K562 (cell line): ENCODE measurements around the gene SHISA9. TPM values are rescaled to one million over a fixed set of nuclear protein-coding genes. Genes with fewer than 3 reads are reported as not detected.

Source experiments
- ATAC-seq: fragments of 200-7000 bp; cut with Tn5 transposase; 3 replicates; pipeline ENCODE4 v1.9.1; 2020; ENCODE audit warnings: moderate library complexity
- BruUV-seq: library from RNA; stranded (reverse); fragments of 400-500 nt; replicated peaks from 2 replicates; lab custom pipeline; 2021; lab: Mats Ljungman, UMichigan
- CTCF ChIA-PET: fragments of 300-600 bp; formaldehyde crosslinking; extraction: SDS; loops from one replicate; lab custom pipeline; 2021; ENCODE audit warnings: low intra/inter-chr PET ratio; lab: Yijun Ruan, JAX
- POLR2A ChIA-PET: fragments of 300-600, 350-650 bp; sonication (Branson Sonifier 250); formaldehyde crosslinking; extraction: SDS; loops from one replicate; lab custom pipeline; 2021; ENCODE audit warnings: antibody characterized with exemption, inconsistent platforms; lab: Yijun Ruan, JAX
- DNase-seq, 4 experiments: peaks; one replicate each; pipeline versions ENCODE4 v3.0.0 to v3.0.0-alpha.2; 2011 to 2018; ENCODE audit warnings: low spot score in 3 of 4, mixed read lengths in 3 of 4; ENCODE audit errors: extremely low read depth in 1 of 4
- FAIRE-seq: peaks from 2 replicates; lab custom pipeline; 2011; peaks lifted over from hg19 to GRCh38; lab: Jason Lieb, UNC
- H2AFZ ChIP-seq: 2 replicates; pipeline ENCODE4 v1.6.0; 2011; ENCODE audit warnings: low read depth, low read length, control low read depth, inconsistent platforms
- H3K27ac ChIP-seq: fragments of 200-600 bp; 3 replicates; pipeline ENCODE4 v1.8.0; 2011; ENCODE audit warnings: low read depth, mild to moderate bottlenecking, control low read depth, inconsistent platforms, low read length, moderate library complexity, mixed read lengths; ENCODE audit errors: extremely low read depth
- H3K27me3 ChIP-seq, 2 experiments: fragments of 300-600 bp in 1 of 2; 2 replicates in 1 of 2; 3 replicates in 1 of 2; pipeline versions ENCODE4 v1.6.0 to v1.8.0; 2011; ENCODE audit warnings: inconsistent platforms in 2 of 2, low read length in 2 of 2, mild to moderate bottlenecking in 1 of 2, mixed read lengths in 1 of 2, moderate library complexity in 1 of 2; ENCODE audit not compliant: control insufficient read depth in 2 of 2, insufficient read depth in 2 of 2
- H3K36me3 ChIP-seq: fragments of 300-600 bp; 3 replicates; pipeline ENCODE4 v1.8.0; 2011; ENCODE audit warnings: mild to moderate bottlenecking, low read length, inconsistent platforms; ENCODE audit not compliant: control insufficient read depth, insufficient read depth
- H3K4me1 ChIP-seq, 2 experiments: fragments of 200-600 bp in 1 of 2; replicated peaks in 1 of 2; 2 replicates in 1 of 2; 3 replicates in 1 of 2; pipeline versions ENCODE4 v1.5.1 to v1.8.0; 2011; ENCODE audit warnings: inconsistent platforms in 2 of 2, low read length in 2 of 2, mild to moderate bottlenecking in 1 of 2, mixed read lengths in 1 of 2, moderate library complexity in 1 of 2; ENCODE audit not compliant: control insufficient read depth in 2 of 2, insufficient read depth in 2 of 2
- H3K4me2 ChIP-seq: 2 replicates; pipeline ENCODE4 v1.6.1; 2011; ENCODE audit warnings: low read length, control low read depth, inconsistent platforms, mixed read lengths; ENCODE audit not compliant: insufficient read depth
- H3K4me3 ChIP-seq: fragments of 200-600 bp; sonication (generic), shearing (Covaris generic); 2 replicates; pipeline ENCODE4 v1.5.1; 2016; ENCODE audit warnings: control low read depth, inconsistent platforms
- H3K79me2 ChIP-seq: fragments of 200-600 bp; 3 replicates; pipeline ENCODE4 v1.8.0; 2011; ENCODE audit warnings: low read length, inconsistent platforms; ENCODE audit not compliant: control insufficient read depth, insufficient read depth
- H3K9ac ChIP-seq, 2 experiments: 2 replicates each; pipeline versions ENCODE4 v1.6.0 to v1.6.1; 2011; ENCODE audit warnings: low read depth in 2 of 2, low read length in 2 of 2, control low read depth in 1 of 2, inconsistent platforms in 1 of 2, mild to moderate bottlenecking in 1 of 2, mixed read lengths in 1 of 2; ENCODE audit not compliant: insufficient read depth in 1 of 2
- H3K9me1 ChIP-seq: one replicate; pipeline ENCODE4 v1.6.0; 2011; ENCODE audit warnings: inconsistent platforms, mild to moderate bottlenecking, low read length, moderate library complexity; ENCODE audit not compliant: control insufficient read depth, insufficient read depth
- H3K9me3 ChIP-seq: replicated peaks from 2 replicates; pipeline ENCODE4 v1.5.1; 2011; ENCODE audit warnings: low read depth, low read length, inconsistent platforms; ENCODE audit not compliant: control insufficient read depth, insufficient read depth
- H4K20me1 ChIP-seq: replicated peaks from 2 replicates; pipeline ENCODE4 v1.6.1; 2011; ENCODE audit warnings: low read length, inconsistent platforms, mixed read lengths; ENCODE audit not compliant: control insufficient read depth, insufficient read depth
- ATF1 ChIP-seq, 2 experiments: fragments of 450-650 bp in 1 of 2; IDR thresholded peaks; 2 replicates each; pipeline ENCODE4 v1.6.1; 2016; ENCODE audit warnings: missing compliant biosample characterization in 1 of 2, missing genetic modification characterization in 1 of 2
- HNRNPH1 ChIP-seq: fragments of 200-400 bp; formaldehyde crosslinking; optimal IDR thresholded peaks from 2 replicates; pipeline ENCODE3; 2017; ENCODE audit warnings: low read depth, mild to moderate bottlenecking, low read length, moderate library complexity
- HNRNPLL ChIP-seq: fragments of 200-400 bp; formaldehyde crosslinking; IDR thresholded peaks from 2 replicates; pipeline ENCODE4 v1.6.1; 2017; ENCODE audit warnings: low read length, low read depth, mild to moderate bottlenecking; ENCODE audit not compliant: poor library complexity, severe bottlenecking
- KAT7 ChIP-seq: sonication (generic); formaldehyde crosslinking; IDR thresholded peaks from 2 replicates; pipeline ENCODE4 v1.8.0; 2022; ENCODE audit warnings: missing genetic modification reagents, mild to moderate bottlenecking, borderline replicate concordance
- MCM5 ChIP-seq: fragments of 450-650 bp; IDR thresholded peaks from 2 replicates; pipeline ENCODE4 v1.6.1; 2016; ENCODE audit warnings: low read depth
- NKRF ChIP-seq: fragments of 450-650 bp; IDR thresholded peaks from 2 replicates; pipeline ENCODE4 v1.6.1; 2016; ENCODE audit warnings: borderline replicate concordance
- POLR2AphosphoS5 ChIP-seq: IDR thresholded peaks from 2 replicates; pipeline ENCODE4 v1.6.1; 2011; ENCODE audit warnings: mild to moderate bottlenecking, low read depth, low read length, moderate library complexity; ENCODE audit not compliant: control insufficient read depth, insufficient read depth
- PRPF4 ChIP-seq: fragments of 200-400 bp; formaldehyde crosslinking; IDR thresholded peaks from one replicate; pipeline ENCODE4 v1.6.1; 2017; ENCODE audit warnings: low read length, low read depth, mild to moderate bottlenecking; ENCODE audit not compliant: insufficient read depth, poor library complexity, severe bottlenecking
- SREBF1 ChIP-seq: fragments of 150-350 bp; IDR thresholded peaks from 2 replicates; pipeline ENCODE4 v1.6.1; 2014; ENCODE audit warnings: antibody characterized with exemption, low read depth, low read length, borderline replicate concordance
- STAG1 ChIP-seq: sonication (generic); formaldehyde crosslinking; IDR thresholded peaks from 2 replicates; pipeline ENCODE4 v1.5.0; 2020; ENCODE audit warnings: missing genetic modification reagents, borderline replicate concordance
- TAF1 ChIP-seq: IDR thresholded peaks from 2 replicates; pipeline ENCODE4 v1.6.1; 2011; ENCODE audit warnings: mild to moderate bottlenecking, low read length, moderate library complexity; ENCODE audit not compliant: insufficient read depth, control insufficient read depth, severe bottlenecking; ENCODE audit errors: extremely low read depth
- TFAM ChIP-seq: fragments of 250-450 bp; sonication (Bioruptor Pico); conservative IDR thresholded peaks from 2 replicates; pipeline ENCODE4 v1.5.0; 2021; ENCODE audit warnings: mild to moderate bottlenecking, moderate library complexity
- TFAP4 ChIP-seq: sonication (generic); formaldehyde crosslinking; IDR thresholded peaks from 2 replicates; pipeline ENCODE4 v1.8.0; 2022; ENCODE audit warnings: missing genetic modification reagents, mild to moderate bottlenecking, moderate library complexity, borderline replicate concordance
- ZBTB17 ChIP-seq: fragments of 450-650 bp; formaldehyde crosslinking; IDR thresholded peaks from 2 replicates; pipeline ENCODE4 v1.4.0; 2020; ENCODE audit warnings: mild to moderate bottlenecking
- ZNF76 ChIP-seq: fragments of 250-450 bp; sonication (Bioruptor Pico); IDR thresholded peaks from 2 replicates; pipeline ENCODE4 v1.4.0; 2020; ENCODE audit warnings: mild to moderate bottlenecking, moderate library complexity, borderline replicate concordance
- WGBS: fragments of 100-300 bp; shearing (Covaris generic); methylation state at CpG from one replicate; pipeline ENCODE4 v1.1.6; 2016; ENCODE audit warnings: low coverage, mixed read lengths; ENCODE audit not compliant: insufficient coverage; ENCODE audit errors: missing lambda C conversion rate; 5-methylcytosine and 5-hydroxymethylcytosine counted together
- in situ Hi-C: fragments of 300-500 bp; cut with MboI; formaldehyde crosslinking; loops from 4 replicates; pipeline ENCODE4 v1.15.0; 2018; ENCODE audit warnings: inconsistent platforms, mixed read lengths
- intact Hi-C: fragments of 100-400 bp; cut with micrococcal nuclease; formaldehyde crosslinking; loops from 2 replicates; pipeline ENCODE4 v1.14.2; 2022
- polyA plus RNA-seq, 8 experiments: library from polyadenylated mRNA; depleted of rRNA in 4 of 8; stranded (reverse) in 5 of 8; unstranded in 3 of 8; fragments of >200 nt; fragmentation: Nextera tagmentation in 2 of 8; fragmentation: Illumina TruSeq in 1 of 8; extraction: Ambion mirVana in 2 of 8; extraction: Trizol in 1 of 8; gene quantifications; 2 replicates each; pipeline versions ENCODE4 v1.2.1 to v1.2.3, GENCODE V29; 2011 to 2014; ENCODE audit warnings: inconsistent platforms in 1 of 8, missing spikeins in 1 of 8
- total RNA-seq, 7 experiments: library from RNA; depleted of rRNA in 6 of 7; stranded (reverse); fragments of >200 nt in 6 of 7; fragmentation: Illumina TruSeq in 2 of 7; extraction: Trizol in 2 of 7; gene quantifications; 2 replicates each; pipeline versions ENCODE4 v1.2.1 to v1.2.3, GENCODE V29; 2011 to 2021; ENCODE audit warnings: low replicate concordance in 1 of 7
- TF ChIP-seq, protein P1 (sequence below): fragments of 450-650 bp; IDR thresholded peaks from 2 replicates; pipeline ENCODE4 v1.6.1; 2016; ENCODE audit warnings: mild to moderate bottlenecking

SHISA9 gene
- total and polyA plus RNA-seq, 9 of the 15 experiments (the other 6 are each of a cell fraction or from before 2014, with no cell fraction given), result under 0.01 to 0.16 (median 0.01) TPM; not detected in 6

DNA sequence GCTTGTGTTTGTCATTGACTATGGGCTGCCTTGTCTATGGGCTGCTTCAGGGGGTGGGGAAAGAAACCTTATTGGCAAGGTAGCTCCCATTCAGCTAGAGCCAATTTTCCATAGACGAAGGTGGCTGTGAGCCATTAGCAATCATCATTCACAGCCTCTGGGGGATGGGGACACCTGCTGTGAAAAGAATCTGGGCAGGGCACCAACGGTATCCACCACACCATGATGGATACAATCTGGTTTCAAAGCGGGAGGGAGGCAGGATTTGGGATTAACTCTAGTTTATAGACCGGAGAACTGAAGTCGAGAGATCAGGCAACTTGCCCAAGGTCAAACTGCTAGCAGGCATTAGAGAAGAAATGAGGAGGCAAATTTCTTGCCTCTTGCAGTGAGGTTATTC, 182.3 kb downstream of the SHISA9 start:
- Histone ChIP-seq H3K36me3 (no peaks in the 10 kb centered on the region), H3K79me2 (no peaks in the 10 kb centered on the region), H3K4me2 (no peak overlapping the region), H3K9me1 (no peaks in the 10 kb centered on the region), H3K9ac (no peak overlapping the region), H3K9me3 (no peaks in the 10 kb centered on the region), H3K27ac (no peak overlapping the region), H4K20me1 (no peaks in the 10 kb centered on the region), H3K4me1 (no peaks in the 10 kb centered on the region), H3K4me3 (no peak overlapping the region), H3K27me3 (no peaks in the 10 kb centered on the region), H2AFZ (no peak overlapping the region)
- FAIRE-seq, result no peak
- no peak for DNase-seq
- no TSS peak for BruUV-seq
- no peak for ATAC-seq
- 1% methylated on average over 5 of the region's 5 CpGs for WGBS
- POLR2A ChIA-PET, result no interaction called here
- intact Hi-C loops, result no loop called here
- CTCF ChIA-PET, result no interaction called here
- in situ Hi-C loops, result no loop called here
- TF ChIP-seq NKRF (no peak), TFAM (CRISPR knock-in tag) (no peak), MCM5 (no peak), SREBF1 (no peak), STAG1 (CRISPR knock-in tag) (no peak), ATF1 (CRISPR knock-in tag; IDR thresholded peaks at IDR 0.05) (no peak), ATF1 (tag; IDR thresholded peaks at IDR 0.05) (no peak), HNRNPLL (no peak), ZBTB17 (CRISPR knock-in tag) (no peak), HNRNPH1 (no peak), KAT7 (CRISPR knock-in tag) (no peak), TFAP4 (CRISPR knock-in tag) (no peak), TAF1 (no peak), POLR2AphosphoS5 (no peak), ZNF76 (CRISPR knock-in tag) (no peak), PRPF4 (no peak)
- TF ChIP-seq, protein P1, sequence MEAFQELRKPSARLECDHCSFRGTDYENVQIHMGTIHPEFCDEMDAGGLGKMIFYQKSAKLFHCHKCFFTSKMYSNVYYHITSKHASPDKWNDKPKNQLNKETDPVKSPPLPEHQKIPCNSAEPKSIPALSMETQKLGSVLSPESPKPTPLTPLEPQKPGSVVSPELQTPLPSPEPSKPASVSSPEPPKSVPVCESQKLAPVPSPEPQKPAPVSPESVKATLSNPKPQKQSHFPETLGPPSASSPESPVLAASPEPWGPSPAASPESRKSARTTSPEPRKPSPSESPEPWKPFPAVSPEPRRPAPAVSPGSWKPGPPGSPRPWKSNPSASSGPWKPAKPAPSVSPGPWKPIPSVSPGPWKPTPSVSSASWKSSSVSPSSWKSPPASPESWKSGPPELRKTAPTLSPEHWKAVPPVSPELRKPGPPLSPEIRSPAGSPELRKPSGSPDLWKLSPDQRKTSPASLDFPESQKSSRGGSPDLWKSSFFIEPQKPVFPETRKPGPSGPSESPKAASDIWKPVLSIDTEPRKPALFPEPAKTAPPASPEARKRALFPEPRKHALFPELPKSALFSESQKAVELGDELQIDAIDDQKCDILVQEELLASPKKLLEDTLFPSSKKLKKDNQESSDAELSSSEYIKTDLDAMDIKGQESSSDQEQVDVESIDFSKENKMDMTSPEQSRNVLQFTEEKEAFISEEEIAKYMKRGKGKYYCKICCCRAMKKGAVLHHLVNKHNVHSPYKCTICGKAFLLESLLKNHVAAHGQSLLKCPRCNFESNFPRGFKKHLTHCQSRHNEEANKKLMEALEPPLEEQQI, result no peak
